HG03175 (cell line): Measurements from ENCODE around the gene EPC2.
"Not testable (repeated sequence)": the region's sequence is repeated elsewhere in the genome, so short reads cannot be mapped to it uniquely, and the experiment has no call there.

ENCODE experiments used
- ATAC-seq: cut with Tn5 transposase; IDR thresholded peaks from one replicate; pipeline ENCODE4 v1.9.1; 2021; ENCODE audit warnings: mild to moderate bottlenecking, moderate library complexity; ENCODE audit not compliant: unreplicated experiment

Gene EPC2

GRCh38 chr2:148719941-148720436 is 75.4 kb downstream of the EPC2 start:
- ATAC-seq: no peak

DNA sequence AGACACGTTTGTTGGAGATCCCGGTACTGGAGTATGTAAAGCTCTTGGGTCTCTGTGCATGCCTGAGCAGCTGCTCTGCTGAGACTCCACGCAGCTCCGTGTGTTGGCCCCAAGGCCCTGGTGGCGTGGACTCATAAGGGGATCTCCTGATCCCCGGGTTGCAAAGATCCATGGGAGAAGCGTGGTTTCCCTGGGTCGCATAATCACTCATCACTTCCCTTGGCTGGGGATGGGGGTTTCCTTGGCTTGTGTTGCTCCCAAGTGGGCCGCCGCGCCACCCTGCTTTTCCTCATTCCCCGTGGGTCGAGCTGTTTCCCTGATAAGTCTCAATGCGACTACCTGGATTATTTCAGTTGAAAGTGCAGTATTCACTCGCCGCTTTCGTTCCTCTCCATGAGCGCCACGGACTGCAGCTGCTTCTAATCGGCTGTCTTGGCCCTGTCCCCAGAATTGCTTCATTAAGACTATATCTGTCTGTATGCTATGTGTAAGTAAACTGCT is 76.0 kb downstream of the EPC2 start:
- ATAC-seq: no peak

DNA sequence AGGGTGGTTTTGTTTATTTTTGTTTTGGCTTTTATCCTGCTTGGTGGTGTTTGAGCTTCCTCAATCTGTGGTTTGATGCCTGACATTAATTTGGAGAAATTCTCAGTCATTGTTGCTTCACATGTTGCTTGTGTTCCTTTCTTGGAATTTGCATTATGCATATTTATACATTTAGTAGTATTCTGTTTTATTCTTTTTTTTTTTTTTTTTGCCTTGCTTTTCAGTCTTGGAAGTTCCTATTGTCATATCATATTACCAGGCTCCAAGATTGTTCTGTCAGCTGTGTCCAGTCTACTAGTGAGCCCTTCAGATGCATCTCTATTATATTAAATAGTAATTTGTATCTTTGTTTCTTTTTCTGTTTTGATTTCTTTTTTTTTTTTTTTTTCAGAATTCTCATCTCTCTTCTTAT is 77.0 kb downstream of the EPC2 start:
- no peak for ATAC-seq

DNA sequence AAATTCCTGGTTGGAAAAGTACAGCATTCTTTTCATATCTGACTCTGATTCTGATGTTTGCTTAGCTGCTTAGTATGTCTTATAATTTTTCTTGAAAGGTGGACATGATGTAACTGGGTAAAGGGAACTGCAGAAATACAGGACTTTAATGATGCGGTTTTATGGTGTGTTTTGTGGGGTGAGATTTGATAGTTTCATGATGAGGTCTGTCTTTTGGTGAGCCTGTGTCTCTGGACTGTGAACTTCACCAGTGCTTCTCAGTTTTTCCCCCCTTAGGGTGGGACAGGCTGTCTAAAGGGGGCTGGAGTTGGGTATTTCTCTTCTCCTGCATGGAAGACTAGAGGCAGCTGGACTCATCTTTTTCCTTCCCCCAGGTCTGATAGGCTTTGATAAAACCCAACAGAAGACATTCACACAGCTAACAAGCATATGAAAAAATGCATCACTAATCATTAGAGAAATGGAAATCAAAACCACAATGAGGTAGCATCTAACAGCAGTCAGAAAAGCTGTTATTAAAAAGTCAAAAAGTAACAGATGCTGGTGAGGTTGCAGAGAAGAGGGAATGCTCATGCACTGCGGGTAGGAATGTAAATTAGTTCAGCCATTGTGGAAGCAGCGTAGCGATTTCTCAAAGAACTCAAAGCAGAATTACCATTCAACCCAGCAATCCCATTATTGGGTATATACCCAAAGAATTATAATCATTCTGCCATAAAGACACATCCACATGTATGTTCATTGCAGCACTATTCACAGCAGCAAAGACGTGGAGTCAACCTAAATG is 77.6 kb downstream of the EPC2 start:
- ATAC-seq: peak; percentile 41

DNA sequence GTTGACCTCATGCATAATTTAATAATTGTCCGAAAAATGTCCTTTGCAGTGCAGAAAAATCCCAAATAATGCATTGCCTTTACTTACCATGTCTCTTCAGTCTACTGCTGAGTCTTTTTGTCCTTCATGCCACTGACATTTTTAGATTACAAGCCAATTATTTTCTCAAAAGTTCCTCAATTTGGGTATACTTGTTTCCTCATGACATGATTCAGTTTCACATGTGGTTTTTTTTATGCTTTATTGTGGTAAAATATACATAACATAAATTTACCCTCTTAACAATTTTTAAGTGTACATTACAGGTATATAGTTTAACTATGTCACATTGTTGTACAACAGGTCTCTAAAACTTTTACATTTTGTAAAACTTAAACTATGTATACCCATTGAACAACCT is 81.0 kb downstream of the EPC2 start:
- ATAC-seq: no peak

- ATAC-seq: peak; percentile 54
Observed at GRCh38 chr2:148726228-148726627, 81.7 kb downstream of the EPC2 start.

GRCh38 chr2:148730085-148730484 is 85.5 kb downstream of the EPC2 start:
- ATAC-seq: no peak

DNA sequence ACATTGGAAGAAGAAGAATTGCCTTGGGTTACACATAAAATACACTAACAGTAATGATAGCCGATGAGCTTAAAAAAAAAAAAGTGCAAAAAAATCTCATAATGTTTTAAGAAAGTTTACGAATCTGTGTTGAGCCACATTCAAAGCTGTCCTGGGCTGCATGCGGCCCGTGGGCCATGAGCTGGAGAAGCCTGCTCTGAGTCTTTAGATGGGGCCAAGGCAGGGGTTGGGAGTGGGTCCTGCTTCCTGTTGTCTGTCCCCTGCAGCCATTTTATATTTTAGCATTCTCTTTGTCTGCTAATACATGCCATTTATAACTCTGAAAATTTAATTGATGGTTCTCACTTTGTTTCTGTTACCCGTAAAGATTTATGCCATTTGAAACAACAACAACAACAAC is 93.2 kb downstream of the EPC2 start:
- ATAC-seq: no peak

GRCh38 chr2:148739454-148740105 is 95.0 kb downstream of the EPC2 start:
- ATAC-seq: no peak

- ATAC-seq: no peak
Observed at GRCh38 chr2:148742373-148742772, 97.8 kb downstream of the EPC2 start.

GRCh38 chr2:148745151-148745851 is 100.8 kb downstream of the EPC2 start:
- ATAC-seq: no peak

DNA sequence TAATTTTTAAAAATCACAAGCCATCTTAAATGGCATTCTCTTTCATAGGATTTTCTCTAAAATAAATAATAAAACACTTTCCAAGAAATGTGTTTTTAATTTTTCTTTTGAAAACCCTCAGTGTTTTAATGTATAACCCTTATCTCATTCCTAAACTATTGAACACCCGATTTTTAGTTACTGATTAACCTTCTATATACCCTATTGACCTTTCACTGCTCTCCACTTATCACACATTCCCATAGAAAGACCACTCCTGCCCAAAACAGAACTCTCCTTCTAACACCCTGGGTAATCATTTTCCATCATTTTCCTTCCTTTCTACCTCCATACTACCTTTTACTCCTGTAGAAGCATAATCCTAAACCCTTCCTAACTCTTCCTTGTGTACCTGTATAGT is 102.4 kb downstream of the EPC2 start:
- no peak for ATAC-seq

- no peak for ATAC-seq
Observed at GRCh38 chr2:148751907-148752306, 107.4 kb downstream of the EPC2 start.

DNA sequence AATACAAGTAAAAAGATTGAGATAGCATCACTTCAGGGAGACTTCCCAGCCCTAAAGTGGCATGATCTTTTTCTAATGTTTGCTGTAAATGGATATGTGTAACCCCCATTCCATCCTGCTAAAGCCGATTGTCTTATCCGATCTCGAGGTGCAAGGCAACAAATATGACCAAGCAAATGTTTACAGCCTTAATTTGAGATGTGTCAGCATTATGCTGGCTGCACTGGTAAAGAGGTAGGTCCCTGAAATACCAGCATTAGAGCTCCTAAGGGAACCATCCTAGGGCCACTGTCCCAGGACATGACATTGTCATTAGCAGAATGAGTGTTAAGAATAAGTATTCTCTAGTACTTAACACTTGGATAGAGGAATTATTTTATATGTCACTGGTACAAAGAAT is 108.4 kb downstream of the EPC2 start:
- ATAC-seq: no peak

- no peak for ATAC-seq
Observed at GRCh38 chr2:148754864-148755263, 110.3 kb downstream of the EPC2 start.

DNA sequence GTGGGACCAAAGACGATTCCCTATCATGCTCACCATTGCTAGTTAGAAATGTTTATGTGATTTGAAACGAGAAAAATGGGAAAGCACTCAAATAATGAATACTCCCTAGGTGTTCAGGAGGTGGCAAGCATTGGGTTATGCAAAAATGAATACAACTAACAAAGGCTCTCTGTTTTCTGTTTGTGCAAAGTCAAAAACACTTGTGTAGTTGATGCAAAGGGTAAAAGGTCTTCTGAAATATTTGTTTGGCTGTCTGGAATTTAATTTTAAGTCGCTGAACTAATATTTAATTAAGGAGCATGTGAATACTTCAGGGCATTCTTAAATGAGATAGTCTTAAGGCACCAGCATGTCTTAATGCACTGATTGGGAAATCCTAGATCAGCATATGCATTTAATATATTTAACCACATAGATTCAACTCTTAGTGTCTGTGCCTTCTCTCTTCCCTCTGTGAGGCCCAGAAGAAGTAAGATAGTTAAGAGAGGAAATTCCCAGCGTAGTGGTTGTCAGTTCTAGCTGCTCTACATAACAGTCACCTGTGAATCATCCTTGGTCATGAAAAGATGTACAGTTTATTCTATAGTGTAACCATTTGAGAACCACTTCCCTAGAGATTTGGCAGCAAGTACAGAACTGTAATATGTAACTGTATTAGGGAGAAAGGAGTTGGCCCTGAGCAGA is 111.9 kb downstream of the EPC2 start:
- no peak for ATAC-seq

- ATAC-seq: no peak
Observed at GRCh38 chr2:148764815-148765214, 120.3 kb downstream of the EPC2 start.

DNA sequence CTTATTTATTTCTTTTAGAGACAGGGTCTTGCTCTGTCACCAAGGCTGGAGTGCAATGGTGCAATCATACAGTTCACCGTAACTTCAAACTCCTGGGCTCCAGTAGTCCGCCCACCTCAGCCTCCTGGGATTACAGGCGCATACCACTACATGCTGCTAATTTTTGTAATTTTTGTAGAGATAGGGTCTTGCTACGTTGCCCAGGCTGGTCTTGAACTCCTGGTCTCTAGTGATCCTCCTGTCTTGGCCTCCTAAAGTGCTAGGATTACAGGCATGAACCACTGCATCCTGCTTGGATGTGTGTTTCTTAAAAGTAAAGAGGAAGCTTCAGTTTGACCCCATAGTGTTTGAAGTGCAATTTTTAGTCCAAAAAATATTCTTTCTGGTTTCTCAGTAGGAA is 125.5 kb downstream of the EPC2 start:
- no peak for ATAC-seq

DNA sequence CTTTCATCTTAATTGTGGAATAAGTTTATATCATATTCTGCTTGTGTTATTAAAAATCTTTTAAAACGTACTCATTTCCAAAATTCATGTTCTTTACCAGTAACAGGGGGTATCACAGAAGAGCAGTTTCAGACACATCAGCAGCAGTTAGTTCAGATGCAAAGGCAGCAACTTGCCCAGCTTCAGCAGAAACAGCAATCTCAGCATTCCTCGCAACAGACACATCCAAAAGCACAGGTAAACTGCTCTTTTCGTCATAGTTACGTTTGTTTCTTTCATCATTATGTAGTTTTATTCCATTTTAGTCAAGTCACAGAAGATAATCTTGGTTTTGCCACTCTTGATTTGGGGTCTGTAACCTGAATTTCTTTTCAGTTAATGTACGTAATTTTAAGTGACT is 137.0 kb downstream of the EPC2 start:
- no peak for ATAC-seq

DNA sequence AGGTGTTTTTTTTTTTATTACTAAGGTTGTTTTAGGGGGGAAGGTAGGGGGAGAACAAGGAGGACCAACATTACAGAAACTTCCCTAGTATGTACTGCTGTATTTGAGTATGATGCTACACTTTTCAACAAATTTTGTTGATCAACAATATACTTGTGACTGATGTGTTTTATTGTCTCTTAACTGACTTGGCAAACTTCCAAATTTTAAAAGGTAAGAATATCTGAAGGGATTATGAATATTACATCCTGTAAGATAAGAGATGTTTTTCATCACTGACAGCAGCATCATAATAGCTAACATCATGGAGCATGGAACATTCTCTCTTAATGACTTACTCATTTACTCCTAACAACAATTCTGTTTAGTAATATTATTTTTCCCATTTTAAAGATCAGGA is 144.5 kb downstream of the EPC2 start:
- no peak for ATAC-seq

- ATAC-seq: not testable (repeated sequence)
Observed at GRCh38 chr2:148790172-148790571, 145.6 kb downstream of the EPC2 start.
